WERI-Rb-1 (cell line): ENCODE data around the gene ULK4.
"Not testable (repeated sequence)": the region's sequence is repeated elsewhere in the genome, so short reads cannot be mapped to it uniquely, and the experiment has no call there.

Source experiments
- DNase-seq: peaks from one replicate; pipeline ENCODE4 v3.0.0-alpha.2; 2020
- H3K27ac ChIP-seq: fragments of 250-450 bp; sonication (Bioruptor Pico); 2 replicates; pipeline ENCODE4 v1.5.1; 2020; ENCODE audit warnings: mild to moderate bottlenecking, moderate library complexity
- H3K27me3 ChIP-seq: fragments of 250-450 bp; sonication (Bioruptor Pico); 2 replicates; pipeline ENCODE4 v1.5.1; 2021; ENCODE audit warnings: mild to moderate bottlenecking, low read depth, moderate library complexity; ENCODE audit not compliant: insufficient read depth, severe bottlenecking
- H3K36me3 ChIP-seq: fragments of 250-450 bp; sonication (Bioruptor Pico); 2 replicates; pipeline ENCODE4 v1.5.1; 2020; ENCODE audit warnings: mild to moderate bottlenecking, moderate library complexity
- H3K4me3 ChIP-seq: 2 replicates; pipeline ENCODE4 v1.5.1; 2011; ENCODE audit warnings: low read depth, mild to moderate bottlenecking, control low read depth, low read length
- H3K9me3 ChIP-seq: fragments of 250-450 bp; sonication (Bioruptor Pico); 2 replicates; pipeline ENCODE4 v1.5.1; 2021; ENCODE audit warnings: mild to moderate bottlenecking, moderate library complexity; ENCODE audit not compliant: severe bottlenecking
- TF ChIP-seq, protein P1 (sequence below): IDR thresholded peaks from 2 replicates; pipeline ENCODE4 v1.5.1; 2011; ENCODE audit warnings: low read depth, mild to moderate bottlenecking, control low read depth, inconsistent platforms, low read length

ULK4 gene

GRCh38 chr3:41569632-41570305 lies 392.1 kb downstream of the ULK4 start:
- no peak overlapping the region for H3K27ac ChIP-seq
- H3K4me3 ChIP-seq = no peak overlapping the region
- no peaks in the 10 kb centered on the region for H3K9me3 ChIP-seq
- TF ChIP-seq, protein P1, sequence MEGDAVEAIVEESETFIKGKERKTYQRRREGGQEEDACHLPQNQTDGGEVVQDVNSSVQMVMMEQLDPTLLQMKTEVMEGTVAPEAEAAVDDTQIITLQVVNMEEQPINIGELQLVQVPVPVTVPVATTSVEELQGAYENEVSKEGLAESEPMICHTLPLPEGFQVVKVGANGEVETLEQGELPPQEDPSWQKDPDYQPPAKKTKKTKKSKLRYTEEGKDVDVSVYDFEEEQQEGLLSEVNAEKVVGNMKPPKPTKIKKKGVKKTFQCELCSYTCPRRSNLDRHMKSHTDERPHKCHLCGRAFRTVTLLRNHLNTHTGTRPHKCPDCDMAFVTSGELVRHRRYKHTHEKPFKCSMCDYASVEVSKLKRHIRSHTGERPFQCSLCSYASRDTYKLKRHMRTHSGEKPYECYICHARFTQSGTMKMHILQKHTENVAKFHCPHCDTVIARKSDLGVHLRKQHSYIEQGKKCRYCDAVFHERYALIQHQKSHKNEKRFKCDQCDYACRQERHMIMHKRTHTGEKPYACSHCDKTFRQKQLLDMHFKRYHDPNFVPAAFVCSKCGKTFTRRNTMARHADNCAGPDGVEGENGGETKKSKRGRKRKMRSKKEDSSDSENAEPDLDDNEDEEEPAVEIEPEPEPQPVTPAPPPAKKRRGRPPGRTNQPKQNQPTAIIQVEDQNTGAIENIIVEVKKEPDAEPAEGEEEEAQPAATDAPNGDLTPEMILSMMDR = no peak
- H3K27me3 ChIP-seq = no peaks in the 10 kb centered on the region
- no peak for DNase-seq
- no peaks in the 10 kb centered on the region for H3K36me3 ChIP-seq

GRCh38 chr3:41565948-41566514 lies 395.9 kb downstream of the ULK4 start:
- H3K36me3 ChIP-seq = no peaks in the 10 kb centered on the region

GRCh38 chr3:41565003-41565402 lies 396.9 kb downstream of the ULK4 start:
- DNase-seq = no peak
- Histone ChIP-seq H3K36me3 (no peaks in the 10 kb centered on the region), H3K9me3 (no peaks in the 10 kb centered on the region), H3K27me3 (no peaks in the 10 kb centered on the region), H3K4me3 (no peak overlapping the region), H3K27ac (no peak overlapping the region)
- TF ChIP-seq, protein P1 = no peak

More at GRCh38 chr3:41565948-41566514, 395.9 kb downstream of the ULK4 start:
- H3K4me3 ChIP-seq = no peak overlapping the region
- no peaks in the 10 kb centered on the region for H3K9me3 ChIP-seq
- no peak overlapping the region for H3K27ac ChIP-seq
- H3K27me3 ChIP-seq = no peaks in the 10 kb centered on the region
- no peak for DNase-seq
- TF ChIP-seq, protein P1 = no peak

DNA sequence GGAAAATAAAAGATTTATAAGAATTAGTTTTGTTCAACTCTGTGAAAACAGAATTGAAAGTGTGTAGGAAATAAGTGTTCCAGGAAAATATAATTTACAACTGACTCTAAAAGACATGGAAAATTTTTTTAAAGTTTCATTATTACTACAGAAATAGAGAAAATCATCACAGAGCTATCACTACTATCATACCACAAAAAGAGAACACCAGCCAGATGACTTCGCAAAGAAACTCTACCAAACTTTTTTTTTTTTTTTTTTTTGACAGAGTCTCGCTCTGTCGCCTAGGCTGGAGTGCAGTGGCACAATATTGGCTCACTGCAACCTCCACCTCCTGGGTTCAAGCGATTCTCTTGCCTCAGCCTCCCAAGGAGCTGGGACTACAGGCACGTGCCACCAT lies 405.7 kb downstream of the ULK4 start:
- not testable (repeated sequence) for H3K27ac ChIP-seq, DNase-seq, H3K4me3 ChIP-seq, H3K36me3 ChIP-seq, H3K27me3 ChIP-seq, H3K9me3 ChIP-seq

GRCh38 chr3:41532976-41533375 lies 428.9 kb downstream of the ULK4 start:
- Histone ChIP-seq H3K4me3 (no peak overlapping the region), H3K27me3 (no peaks in the 10 kb centered on the region), H3K9me3 (no peaks in the 10 kb centered on the region), H3K36me3 (no peaks in the 10 kb centered on the region), H3K27ac (no peak overlapping the region)
- DNase-seq = no peak
- TF ChIP-seq, protein P1 = no peak

- no peaks in the 10 kb centered on the region for H3K36me3 ChIP-seq
- H3K27me3 ChIP-seq = no peaks in the 10 kb centered on the region
- no peak overlapping the region for H3K27ac ChIP-seq
- no peak overlapping the region for H3K4me3 ChIP-seq
- no peak for DNase-seq
- H3K9me3 ChIP-seq = no peaks in the 10 kb centered on the region
- TF ChIP-seq, protein P1 = no peak
These were observed 434.8 kb downstream of the ULK4 start for GRCh38 chr3:41526995-41527573.
